ENCODE measurements around the gene BHMT. TPM values are rescaled to one million over a fixed set of nuclear protein-coding genes. Genes with fewer than 3 reads are reported as not detected.

Gene BHMT
- total and polyA plus RNA-seq, 10 of the 15 experiments (the other 5 are each of a cell fraction or from before 2014, with no cell fraction given) = 0.44 TPM; not detected in 9

DNA sequence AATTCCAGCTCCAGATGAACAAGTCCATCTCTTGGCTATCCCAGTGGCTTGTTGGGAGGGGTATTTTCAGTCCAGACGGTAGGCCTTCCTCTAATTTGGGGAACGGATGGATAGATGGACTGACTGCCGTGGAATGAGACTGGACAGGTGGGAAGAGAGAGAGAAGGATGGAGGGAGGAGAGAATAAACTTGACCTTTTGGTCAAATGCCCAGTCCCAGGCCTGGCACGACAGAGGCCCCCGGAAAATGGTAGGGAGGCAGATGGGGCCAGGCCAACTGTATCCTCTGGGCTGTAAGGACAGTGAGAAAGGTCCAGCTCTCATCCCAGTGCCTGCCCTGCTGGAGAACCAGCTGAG is 1.1 kb downstream of the BHMT start:
- CTCF ChIA-PET = interaction anchor here (1.3 kb wide), 1 partner anchor 88 kb away, joined by 3 read pairs; no protein-coding TSS in a partner anchor
- Histone ChIP-seq H3K27me3 (replicated peaks in 1 of 2; ENCODE audit: control insufficient read depth in 2 of 2, insufficient read depth in 2 of 2, low read length in 1 of 2) (peaks cover 4 to 8% of the 10 kb centered on the region in 2 experiments), H2AFZ (ENCODE audit: control insufficient read depth, low read depth, low read length) (no peak overlapping the region), H3K27ac (ENCODE audit: control insufficient read depth, insufficient read depth) (no peak overlapping the region), H3K4me2 (ENCODE audit: control insufficient read depth, insufficient read depth) (no peak overlapping the region), H3K4me3 (no peak overlapping the region), H3K9ac (ENCODE audit: control insufficient read depth, insufficient read depth, low read length) (no peak overlapping the region), H4K20me1 (ENCODE audit: control insufficient read depth, insufficient read depth) (no peaks in the 10 kb centered on the region), H3K79me2 (ENCODE audit: control insufficient read depth, insufficient read depth, low read length) (no peaks in the 10 kb centered on the region), H3K4me1 (ENCODE audit: control insufficient read depth, insufficient read depth, low read length) (no peaks in the 10 kb centered on the region), H3K36me3 (ENCODE audit: control insufficient read depth in 2 of 2, insufficient read depth in 2 of 2, low read length in 1 of 2) (no peaks in the 10 kb centered on the region), H3K9me3 (replicated peaks; ENCODE audit: control insufficient read depth, insufficient read depth, low read length) (no peaks in the 10 kb centered on the region)
- intact Hi-C loops (cut with micrococcal nuclease; ENCODE audit: unreplicated experiment) (no loop called here), in situ Hi-C loops (cut with MboI) (no loop called here)
- ATAC-seq = no peak
- no TSS peak for BruUV-seq (replicated peaks)
- WGBS (ENCODE audit: insufficient coverage, insufficient replicate concordance, low lambda C conversion rate, missing lambda C conversion rate) = 85% methylated on average over 5 of the region's 5 CpGs
- POLR2A ChIA-PET = no interaction called here
- SMC1A ChIA-PET (ENCODE audit: uncharacterized antibody, unreplicated experiment) = no interaction called here
- no peak for FAIRE-seq
- no peak for DNase-seq (ENCODE audit: low read depth, low spot score)
- RAD21 ChIA-PET (ENCODE audit: unreplicated experiment) = interaction anchor here (0.7 kb wide), 1 partner anchor 20 kb away, joined by 3 read pairs; no protein-coding TSS in a partner anchor
- TF ChIP-seq, protein P1, sequence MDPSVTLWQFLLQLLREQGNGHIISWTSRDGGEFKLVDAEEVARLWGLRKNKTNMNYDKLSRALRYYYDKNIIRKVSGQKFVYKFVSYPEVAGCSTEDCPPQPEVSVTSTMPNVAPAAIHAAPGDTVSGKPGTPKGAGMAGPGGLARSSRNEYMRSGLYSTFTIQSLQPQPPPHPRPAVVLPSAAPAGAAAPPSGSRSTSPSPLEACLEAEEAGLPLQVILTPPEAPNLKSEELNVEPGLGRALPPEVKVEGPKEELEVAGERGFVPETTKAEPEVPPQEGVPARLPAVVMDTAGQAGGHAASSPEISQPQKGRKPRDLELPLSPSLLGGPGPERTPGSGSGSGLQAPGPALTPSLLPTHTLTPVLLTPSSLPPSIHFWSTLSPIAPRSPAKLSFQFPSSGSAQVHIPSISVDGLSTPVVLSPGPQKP (IDR thresholded peaks at IDR 0.05; ENCODE audit: low read depth, low read length) = no peak
- TF ChIP-seq MEF2B (IDR thresholded peaks at IDR 0.05; ENCODE audit: partially characterized antibody, poor library complexity, severe bottlenecking) (no peak), NFYB (IDR thresholded peaks at IDR 0.05; ENCODE audit: insufficient read depth, low read depth, low read length) (no peak), HCFC1 (IDR thresholded peaks at IDR 0.05; ENCODE audit: low read length) (no peak), TARDBP (IDR thresholded peaks at IDR 0.05; ENCODE audit: borderline replicate concordance) (no peak), PKNOX1 (IDR thresholded peaks at IDR 0.05) (no peak), EP300 (IDR thresholded peaks at IDR 0.05; ENCODE audit: borderline replicate concordance in 1 of 2, control insufficient read depth in 1 of 2, low read depth in 2 of 2, low read length in 2 of 2) (no peak), RAD51 (IDR thresholded peaks at IDR 0.05) (no peak), BCL3 (IDR thresholded peaks at IDR 0.05; ENCODE audit: borderline replicate concordance, insufficient read depth, low read depth, low read length, poor library complexity, severe bottlenecking) (no peak), KLF5 (IDR thresholded peaks at IDR 0.05; ENCODE audit: partially characterized antibody) (no peak), POU2F2 (IDR thresholded peaks at IDR 0.05; ENCODE audit: borderline replicate concordance, low read depth, low read length) (no peak), NFYA (IDR thresholded peaks at IDR 0.05; ENCODE audit: borderline replicate concordance, low read depth, low read length) (no peak), ZNF207 (IDR thresholded peaks at IDR 0.05; ENCODE audit: borderline replicate concordance) (no peak), USF1 (IDR thresholded peaks at IDR 0.05; ENCODE audit: borderline replicate concordance, extremely low read length, insufficient read depth, low read depth, low read length) (no peak), ZNF217 (IDR thresholded peaks at IDR 0.05) (no peak)
- TF ChIP-seq, protein P2, sequence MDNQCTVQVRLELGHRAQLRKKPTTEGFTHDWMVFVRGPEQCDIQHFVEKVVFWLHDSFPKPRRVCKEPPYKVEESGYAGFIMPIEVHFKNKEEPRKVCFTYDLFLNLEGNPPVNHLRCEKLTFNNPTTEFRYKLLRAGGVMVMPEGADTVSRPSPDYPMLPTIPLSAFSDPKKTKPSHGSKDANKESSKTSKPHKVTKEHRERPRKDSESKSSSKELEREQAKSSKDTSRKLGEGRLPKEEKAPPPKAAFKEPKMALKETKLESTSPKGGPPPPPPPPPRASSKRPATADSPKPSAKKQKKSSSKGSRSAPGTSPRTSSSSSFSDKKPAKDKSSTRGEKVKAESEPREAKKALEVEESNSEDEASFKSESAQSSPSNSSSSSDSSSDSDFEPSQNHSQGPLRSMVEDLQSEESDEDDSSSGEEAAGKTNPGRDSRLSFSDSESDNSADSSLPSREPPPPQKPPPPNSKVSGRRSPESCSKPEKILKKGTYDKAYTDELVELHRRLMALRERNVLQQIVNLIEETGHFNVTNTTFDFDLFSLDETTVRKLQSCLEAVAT (IDR thresholded peaks at IDR 0.05) = no peak
- TF ChIP-seq, protein P3, sequence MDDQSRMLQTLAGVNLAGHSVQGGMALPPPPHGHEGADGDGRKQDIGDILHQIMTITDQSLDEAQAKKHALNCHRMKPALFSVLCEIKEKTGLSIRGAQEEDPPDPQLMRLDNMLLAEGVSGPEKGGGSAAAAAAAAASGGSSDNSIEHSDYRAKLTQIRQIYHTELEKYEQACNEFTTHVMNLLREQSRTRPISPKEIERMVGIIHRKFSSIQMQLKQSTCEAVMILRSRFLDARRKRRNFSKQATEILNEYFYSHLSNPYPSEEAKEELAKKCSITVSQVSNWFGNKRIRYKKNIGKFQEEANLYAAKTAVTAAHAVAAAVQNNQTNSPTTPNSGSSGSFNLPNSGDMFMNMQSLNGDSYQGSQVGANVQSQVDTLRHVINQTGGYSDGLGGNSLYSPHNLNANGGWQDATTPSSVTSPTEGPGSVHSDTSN (IDR thresholded peaks at IDR 0.05; ENCODE audit: insufficient replicate concordance, low read depth, low read length) = no peak

Measured in GM12878 (cell line).